ENCODE measurements around the gene SPN.
A peak's percentile ranks its signal among the peaks of the same experiment; 100 is the strongest.

The SPN gene

DNA sequence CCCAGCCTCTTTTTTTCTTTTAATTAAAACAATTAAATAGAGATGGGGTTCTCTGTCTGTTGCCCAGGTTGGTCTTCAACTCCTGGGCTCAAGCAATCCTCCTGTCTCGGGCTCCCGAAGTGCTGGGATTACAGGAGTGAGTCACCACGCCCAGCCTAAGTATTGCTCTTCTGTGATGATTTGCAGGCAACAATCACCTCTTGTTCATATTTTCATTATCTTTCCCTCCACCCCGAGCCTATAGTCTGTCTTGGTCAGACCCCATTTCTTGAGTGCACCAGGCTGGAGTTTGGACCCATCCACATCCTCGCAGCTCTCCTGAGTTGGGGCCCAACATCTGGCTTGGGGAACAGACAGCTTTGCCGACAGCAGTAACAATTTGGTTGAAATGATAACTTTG lies 4.3 kb upstream of the SPN start:
- whole genome bisulfite sequencing, result 92% methylated on average over 6 of the region's 6 CpGs
- no peak overlapping the region for H2BK15ac ChIP-seq (ENCODE audit: low read depth, poor library complexity, severe bottlenecking)
- no peak overlapping the region for H4K8ac ChIP-seq (ENCODE audit: low read length)
- no peak overlapping the region for H2BK5ac ChIP-seq (ENCODE audit: low read depth, low read length, poor library complexity, severe bottlenecking)
- no peak overlapping the region for H3K14ac ChIP-seq (ENCODE audit: low read length in 2 of 2)
- no peak overlapping the region for H3K4me3 ChIP-seq (ENCODE audit: insufficient read depth in 1 of 2, low read depth in 1 of 2, low read length in 2 of 2)
- no peaks in the 10 kb centered on the region for H3K79me1 ChIP-seq (replicated peaks; ENCODE audit: low read length, poor library complexity, severe bottlenecking)
- H2AK5ac ChIP-seq (ENCODE audit: low read length, severe bottlenecking), result no peak overlapping the region
- H3K4me1 ChIP-seq (ENCODE audit: control insufficient read depth, insufficient read depth, low read depth, low read length), result peaks cover 5% of the 10 kb centered on the region
- H3K4ac ChIP-seq (ENCODE audit: low read depth in 1 of 2, low read length in 2 of 2), result no peak overlapping the region
- H3K9me3 ChIP-seq (ENCODE audit: control insufficient read depth, low read length), result no peaks in the 10 kb centered on the region
- H3K27ac ChIP-seq (ENCODE audit: low read length, poor library complexity, severe bottlenecking), result no peak overlapping the region
- H3K23ac ChIP-seq (ENCODE audit: low read length in 2 of 2), result no peak overlapping the region
- peaks cover 0 to 8% of the 10 kb centered on the region in 2 experiments for H3K27me3 ChIP-seq (ENCODE audit: control insufficient read depth in 1 of 2, insufficient read depth in 1 of 2, low read length in 2 of 2)
- no peak overlapping the region for H2BK12ac ChIP-seq (ENCODE audit: low read length in 2 of 2)
- no peak overlapping the region for H2BK120ac ChIP-seq (ENCODE audit: low read depth, low read length)
- no peak overlapping the region for H4K91ac ChIP-seq (ENCODE audit: low read length)
- H2AFZ ChIP-seq (ENCODE audit: low read depth, low read length), result no peak overlapping the region
- no peak overlapping the region for H3K9ac ChIP-seq (ENCODE audit: low read length)
- H3K36me3 ChIP-seq (ENCODE audit: control insufficient read depth in 1 of 2, insufficient read depth in 2 of 2, low read depth in 1 of 2, low read length in 2 of 2), result no peaks in the 10 kb centered on the region
- no peak overlapping the region for H3K18ac ChIP-seq (ENCODE audit: low read depth in 1 of 2, low read length in 2 of 2)
- no peak overlapping the region for H3K4me2 ChIP-seq (ENCODE audit: low read length, poor library complexity, severe bottlenecking)
- DNase-seq, result no peak

DNA sequence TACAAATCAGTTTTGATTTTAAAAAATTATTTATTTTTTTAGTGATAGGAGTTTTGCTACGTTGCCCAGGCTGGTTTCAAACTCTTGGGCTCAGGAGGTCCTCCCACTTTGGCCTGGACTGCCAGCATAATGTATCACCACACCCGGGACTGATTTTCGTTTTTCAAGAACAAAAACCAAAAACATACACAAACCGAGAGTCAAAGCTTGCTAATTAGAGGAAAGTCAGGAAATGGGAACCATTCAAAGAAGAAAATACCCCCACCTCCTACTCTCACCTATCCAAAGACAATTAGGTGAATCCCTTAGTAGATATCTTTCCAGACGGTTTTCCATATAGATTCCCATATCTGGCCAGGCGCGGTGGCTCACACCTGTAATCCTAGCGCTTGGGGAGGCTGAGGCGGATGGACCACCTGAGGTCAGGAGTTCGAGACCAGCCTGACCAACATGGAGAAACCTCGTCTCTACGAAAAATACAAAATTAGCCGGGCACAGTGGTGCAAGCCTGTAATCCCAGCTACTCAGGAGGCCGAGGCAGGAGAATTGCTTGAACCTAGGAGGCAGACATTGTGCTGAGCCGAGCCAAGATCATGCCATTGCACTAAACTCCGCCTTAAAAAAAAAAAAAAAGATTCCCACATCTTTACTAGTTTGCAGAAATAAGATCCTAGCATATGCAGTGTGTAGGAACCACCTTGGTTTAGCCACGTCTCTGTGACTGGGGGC lies 883 bp upstream of the SPN start:
- WGBS, result 90% methylated on average over 17 of the region's 17 CpGs
- no peak overlapping the region for H2BK15ac ChIP-seq (ENCODE audit: low read depth, poor library complexity, severe bottlenecking)
- H3K4me1 ChIP-seq (ENCODE audit: control insufficient read depth, insufficient read depth, low read depth, low read length), result peaks cover 11% of the 10 kb centered on the region
- H4K91ac ChIP-seq (ENCODE audit: low read length), result no peak overlapping the region
- H2BK12ac ChIP-seq (ENCODE audit: low read length in 2 of 2), result no peak overlapping the region
- no peak overlapping the region for H3K27ac ChIP-seq (ENCODE audit: low read length, poor library complexity, severe bottlenecking)
- H3K36me3 ChIP-seq (ENCODE audit: control insufficient read depth in 1 of 2, insufficient read depth in 2 of 2, low read depth in 1 of 2, low read length in 2 of 2), result no peaks in the 10 kb centered on the region
- no peaks in the 10 kb centered on the region for H3K79me1 ChIP-seq (replicated peaks; ENCODE audit: low read length, poor library complexity, severe bottlenecking)
- H3K4me3 ChIP-seq (ENCODE audit: insufficient read depth in 1 of 2, low read depth in 1 of 2, low read length in 2 of 2), result no peak overlapping the region
- H2BK5ac ChIP-seq (ENCODE audit: low read depth, low read length, poor library complexity, severe bottlenecking), result no peak overlapping the region
- H3K4ac ChIP-seq (ENCODE audit: low read depth in 1 of 2, low read length in 2 of 2), result no peak overlapping the region
- no peak overlapping the region for H2AK5ac ChIP-seq (ENCODE audit: low read length, severe bottlenecking)
- H2BK120ac ChIP-seq (ENCODE audit: low read depth, low read length), result no peak overlapping the region
- DNase-seq, result no peak
- H3K9me3 ChIP-seq (ENCODE audit: control insufficient read depth, low read length), result no peaks in the 10 kb centered on the region
- no peak overlapping the region for H3K4me2 ChIP-seq (ENCODE audit: low read length, poor library complexity, severe bottlenecking)
- no peak overlapping the region for H3K9ac ChIP-seq (ENCODE audit: low read length)
- H3K23ac ChIP-seq (ENCODE audit: low read length in 2 of 2), result no peak overlapping the region
- no peak overlapping the region for H4K8ac ChIP-seq (ENCODE audit: low read length)
- no peak overlapping the region for H3K14ac ChIP-seq (ENCODE audit: low read length in 2 of 2)
- H3K18ac ChIP-seq (ENCODE audit: low read depth in 1 of 2, low read length in 2 of 2), result no peak overlapping the region
- H2AFZ ChIP-seq (ENCODE audit: low read depth, low read length), result no peak overlapping the region
- peaks cover 0 to 22% of the 10 kb centered on the region in 2 experiments for H3K27me3 ChIP-seq (ENCODE audit: control insufficient read depth in 1 of 2, insufficient read depth in 1 of 2, low read length in 2 of 2)

- H3K27me3 ChIP-seq (ENCODE audit: control insufficient read depth in 1 of 2, insufficient read depth in 1 of 2, low read length in 2 of 2), result peaks cover 0 to 22% of the 10 kb centered on the region in 2 experiments
- H2AK5ac ChIP-seq (ENCODE audit: low read length, severe bottlenecking), result no peak overlapping the region
- DNase-seq, result no peak
- H3K18ac ChIP-seq (ENCODE audit: low read depth in 1 of 2, low read length in 2 of 2), result no peak overlapping the region
- H3K23ac ChIP-seq (ENCODE audit: low read length in 2 of 2), result no peak overlapping the region
- H3K79me1 ChIP-seq (replicated peaks; ENCODE audit: low read length, poor library complexity, severe bottlenecking), result no peaks in the 10 kb centered on the region
- H2BK15ac ChIP-seq (ENCODE audit: low read depth, poor library complexity, severe bottlenecking), result no peak overlapping the region
- no peak overlapping the region for H4K91ac ChIP-seq (ENCODE audit: low read length)
- 77% methylated on average over 4 of the region's 4 CpGs for WGBS
- H3K14ac ChIP-seq (ENCODE audit: low read length in 2 of 2), result no peak overlapping the region
- H2BK120ac ChIP-seq (ENCODE audit: low read depth, low read length), result no peak overlapping the region
- no peak overlapping the region for H3K4me2 ChIP-seq (ENCODE audit: low read length, poor library complexity, severe bottlenecking)
- H3K9me3 ChIP-seq (ENCODE audit: control insufficient read depth, low read length), result no peaks in the 10 kb centered on the region
- H4K8ac ChIP-seq (ENCODE audit: low read length), result no peak overlapping the region
- H2BK12ac ChIP-seq (ENCODE audit: low read length in 2 of 2), result no peak overlapping the region
- no peak overlapping the region for H3K4me3 ChIP-seq (ENCODE audit: insufficient read depth in 1 of 2, low read depth in 1 of 2, low read length in 2 of 2)
- H3K4ac ChIP-seq (ENCODE audit: low read depth in 1 of 2, low read length in 2 of 2), result no peak overlapping the region
- peaks cover 11% of the 10 kb centered on the region for H3K4me1 ChIP-seq (ENCODE audit: control insufficient read depth, insufficient read depth, low read depth, low read length)
- no peak overlapping the region for H3K9ac ChIP-seq (ENCODE audit: low read length)
- no peak overlapping the region for H2AFZ ChIP-seq (ENCODE audit: low read depth, low read length)
- H3K27ac ChIP-seq (ENCODE audit: low read length, poor library complexity, severe bottlenecking), result no peak overlapping the region
- no peak overlapping the region for H2BK5ac ChIP-seq (ENCODE audit: low read depth, low read length, poor library complexity, severe bottlenecking)
- no peaks in the 10 kb centered on the region for H3K36me3 ChIP-seq (ENCODE audit: control insufficient read depth in 1 of 2, insufficient read depth in 2 of 2, low read depth in 1 of 2, low read length in 2 of 2)
These were observed 375 bp upstream of the SPN start for GRCh38 chr16:29662729-29663015.

DNA sequence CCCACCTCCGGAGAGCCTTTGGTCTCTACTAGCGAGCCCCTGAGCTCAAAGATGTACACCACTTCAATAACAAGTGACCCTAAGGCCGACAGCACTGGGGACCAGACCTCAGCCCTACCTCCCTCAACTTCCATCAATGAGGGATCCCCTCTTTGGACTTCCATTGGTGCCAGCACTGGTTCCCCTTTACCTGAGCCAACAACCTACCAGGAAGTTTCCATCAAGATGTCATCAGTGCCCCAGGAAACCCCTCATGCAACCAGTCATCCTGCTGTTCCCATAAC lies 702 bp downstream of the SPN start:
- Histone ChIP-seq H2AK5ac (ENCODE audit: low read length, severe bottlenecking) (no peak overlapping the region), H4K91ac (ENCODE audit: low read length) (no peak overlapping the region), H3K27ac (ENCODE audit: low read length, poor library complexity, severe bottlenecking) (no peak overlapping the region), H3K27me3 (ENCODE audit: control insufficient read depth in 1 of 2, insufficient read depth in 1 of 2, low read length in 2 of 2) (peaks cover 0 to 22% of the 10 kb centered on the region in 2 experiments), H2BK12ac (ENCODE audit: low read length in 2 of 2) (no peak overlapping the region), H3K36me3 (ENCODE audit: control insufficient read depth in 1 of 2, insufficient read depth in 2 of 2, low read depth in 1 of 2, low read length in 2 of 2) (no peaks in the 10 kb centered on the region), H2AFZ (ENCODE audit: low read depth, low read length) (no peak overlapping the region), H3K4ac (ENCODE audit: low read depth in 1 of 2, low read length in 2 of 2) (no peak overlapping the region), H3K4me1 (ENCODE audit: control insufficient read depth, insufficient read depth, low read depth, low read length) (peaks cover 11% of the 10 kb centered on the region), H2BK5ac (ENCODE audit: low read depth, low read length, poor library complexity, severe bottlenecking) (no peak overlapping the region), H3K9me3 (ENCODE audit: control insufficient read depth, low read length) (no peaks in the 10 kb centered on the region), H3K9ac (ENCODE audit: low read length) (no peak overlapping the region), H2BK120ac (ENCODE audit: low read depth, low read length) (no peak overlapping the region), H3K4me3 (ENCODE audit: insufficient read depth in 1 of 2, low read depth in 1 of 2, low read length in 2 of 2) (no peak overlapping the region), H4K8ac (ENCODE audit: low read length) (no peak overlapping the region), H3K14ac (ENCODE audit: low read length in 2 of 2) (peak overlapping the region in 1 of 2 experiments; percentile 26), H2BK15ac (ENCODE audit: low read depth, poor library complexity, severe bottlenecking) (no peak overlapping the region), H3K79me1 (replicated peaks; ENCODE audit: low read length, poor library complexity, severe bottlenecking) (no peaks in the 10 kb centered on the region), H3K4me2 (ENCODE audit: low read length, poor library complexity, severe bottlenecking) (no peak overlapping the region), H3K18ac (ENCODE audit: low read depth in 1 of 2, low read length in 2 of 2) (no peak overlapping the region), H3K23ac (ENCODE audit: low read length in 2 of 2) (no peak overlapping the region)
- DNase-seq, result no peak
- WGBS, result 91% methylated on average over 3 of the region's 3 CpGs
